HepG2 (cell line): ENCODE measurements around the gene PHF19. TPM values are rescaled to one million over a fixed set of nuclear protein-coding genes. Genes with fewer than 3 reads are reported as not detected.

Experiments used
- ATAC-seq: fragments of 200-7000 bp; cut with Tn5 transposase; 3 replicates; pipeline ENCODE4 v1.9.1; 2020; ENCODE audit warnings: mild to moderate bottlenecking, moderate library complexity
- BruUV-seq: library from RNA; stranded (reverse); fragments of 400-500 nt; replicated peaks from 2 replicates; lab custom pipeline; 2021; lab: Mats Ljungman, UMichigan
- CTCF ChIA-PET: fragments of 300-600 bp; formaldehyde crosslinking; extraction: SDS; loops from one replicate; lab custom pipeline; 2021; ENCODE audit warnings: low total read pairs, inconsistent platforms, low intra/inter-chr PET ratio; lab: Yijun Ruan, JAX
- POLR2A ChIA-PET: fragments of 350-600 bp; sonication (Branson Sonifier 250); formaldehyde crosslinking; loops from one replicate; lab custom pipeline; 2020; ENCODE audit warnings: antibody characterized with exemption, inconsistent platforms; lab: Yijun Ruan, JAX
- DNase-seq: peaks from one replicate; pipeline ENCODE4 v3.0.0-alpha.2; 2015; ENCODE audit warnings: low spot score
- FAIRE-seq: peaks from 3 replicates; lab custom pipeline; 2011; peaks lifted over from hg19 to GRCh38; lab: Jason Lieb, UNC
- H2AFZ ChIP-seq: one replicate; pipeline ENCODE4 v1.6.1; 2011; ENCODE audit warnings: low read length, inconsistent platforms
- H3K27ac ChIP-seq: fragments of 300-600 bp; 3 replicates; pipeline ENCODE4 v1.8.0; 2011; ENCODE audit warnings: mixed run types, mild to moderate bottlenecking, mixed read lengths, low read length, inconsistent platforms; ENCODE audit not compliant: insufficient read depth; ENCODE audit errors: extremely low read length
- H3K27me3 ChIP-seq, 2 experiments: fragments of 200-600 bp in 1 of 2; 2 replicates in 1 of 2; 3 replicates in 1 of 2; pipeline versions ENCODE4 v1.6.0 to v1.8.0; 2011; ENCODE audit warnings: low read length in 2 of 2, mild to moderate bottlenecking in 2 of 2, moderate library complexity in 2 of 2, inconsistent platforms in 1 of 2; ENCODE audit not compliant: insufficient read depth in 2 of 2, control insufficient read depth in 1 of 2
- H3K36me3 ChIP-seq, 2 experiments: fragments of 200-600 bp in 1 of 2; replicated peaks in 1 of 2; 2 replicates in 1 of 2; 3 replicates in 1 of 2; pipeline versions ENCODE4 v1.5.1 to v1.8.0; 2011; ENCODE audit warnings: low read length in 2 of 2, inconsistent platforms in 1 of 2; ENCODE audit not compliant: insufficient read depth in 2 of 2, control insufficient read depth in 1 of 2
- H3K4me1 ChIP-seq: 2 replicates; pipeline ENCODE4 v1.5.1; 2012; ENCODE audit warnings: low read length, inconsistent platforms; ENCODE audit not compliant: insufficient read depth
- H3K4me2 ChIP-seq: 2 replicates; pipeline ENCODE4 v1.6.0; 2011; ENCODE audit warnings: low read depth, low read length, inconsistent platforms
- H3K4me3 ChIP-seq, 3 experiments: fragments of 200-600 bp in 1 of 3; sonication (generic), shearing (Covaris generic) in 1 of 3; replicated peaks in 1 of 3; 2 replicates each; pipeline ENCODE4 v1.5.1; 2011 to 2016; ENCODE audit warnings: low read length in 3 of 3, inconsistent platforms in 2 of 3, low read depth in 2 of 3, mild to moderate bottlenecking in 2 of 3, control low read depth in 1 of 3, mixed read lengths in 1 of 3; ENCODE audit not compliant: insufficient read depth in 1 of 3
- H3K79me2 ChIP-seq: one replicate; pipeline ENCODE4 v1.6.1; 2011; ENCODE audit warnings: low read length, inconsistent platforms; ENCODE audit not compliant: insufficient read depth
- H3K9ac ChIP-seq: 2 replicates; pipeline ENCODE4 v1.6.0; 2011; ENCODE audit warnings: mild to moderate bottlenecking, low read depth, low read length, inconsistent platforms; ENCODE audit not compliant: insufficient read depth
- H3K9me3 ChIP-seq: 2 replicates; pipeline ENCODE4 v1.5.1; 2012; ENCODE audit warnings: mild to moderate bottlenecking, low read length
- H4K20me1 ChIP-seq: 2 replicates; pipeline ENCODE4 v1.6.0; 2011; ENCODE audit warnings: inconsistent platforms, mild to moderate bottlenecking, low read length, moderate library complexity; ENCODE audit not compliant: insufficient read depth
- ARHGAP35 ChIP-seq: sonication (generic); formaldehyde crosslinking; IDR thresholded peaks from 2 replicates; pipeline ENCODE4 v1.9.0; 2022; ENCODE audit warnings: mild to moderate bottlenecking, inconsistent platforms, moderate library complexity, missing genetic modification reagents, borderline replicate concordance
- HMGA1 ChIP-seq: sonication (generic); formaldehyde crosslinking; conservative IDR thresholded peaks from 2 replicates; pipeline ENCODE4 v1.4.0; 2020; ENCODE audit warnings: missing genetic modification reagents
- HNRNPUL1 ChIP-seq: fragments of 200-400 bp; formaldehyde crosslinking; IDR thresholded peaks from 2 replicates; pipeline ENCODE4 v1.6.1; 2017; ENCODE audit warnings: low read depth, mild to moderate bottlenecking, low read length, moderate library complexity
- MXD4 ChIP-seq: IDR thresholded peaks from 2 replicates; pipeline ENCODE4 v1.6.1; 2016; ENCODE audit warnings: mild to moderate bottlenecking, missing biosample characterization, missing genetic modification reagents
- PHF5A ChIP-seq: IDR thresholded peaks from one replicate; pipeline ENCODE4 v1.6.1; 2018; ENCODE audit warnings: low read depth, missing genetic modification reagents; ENCODE audit not compliant: unreplicated experiment
- RARA ChIP-seq: IDR thresholded peaks from 2 replicates; pipeline ENCODE4 v1.6.1; 2016; ENCODE audit warnings: missing genetic modification reagents, missing compliant biosample characterization
- REST ChIP-seq, 2 experiments: IDR thresholded peaks; 2 replicates each; pipeline ENCODE4 v1.6.1; 2011 to 2012; ENCODE audit warnings: low read length in 2 of 2, borderline replicate concordance in 1 of 2, low read depth in 1 of 2, mild to moderate bottlenecking in 1 of 2, moderate library complexity in 1 of 2
- TP53 ChIP-seq: sonication (generic); formaldehyde crosslinking; conservative IDR thresholded peaks from 2 replicates; pipeline ENCODE4 v1.4.0; 2020; ENCODE audit warnings: missing genetic modification reagents
- TSC22D2 ChIP-seq: sonication (generic); formaldehyde crosslinking; IDR thresholded peaks from 2 replicates; pipeline ENCODE4 v1.5.1; 2020; ENCODE audit warnings: missing genetic modification reagents, mild to moderate bottlenecking, borderline replicate concordance
- ZBTB42 ChIP-seq: sonication (generic); formaldehyde crosslinking; IDR thresholded peaks from 2 replicates; pipeline ENCODE4 v1.5.0; 2020; ENCODE audit warnings: mild to moderate bottlenecking, missing genetic modification reagents
- ZFP36 ChIP-seq: fragments of 150-350 bp; IDR thresholded peaks from 2 replicates; pipeline ENCODE4 v1.6.1; 2018; ENCODE audit warnings: borderline replicate concordance, low read length, low read depth; ENCODE audit not compliant: partially characterized antibody
- ZNF136 ChIP-seq: sonication (generic); formaldehyde crosslinking; IDR thresholded peaks from 2 replicates; pipeline ENCODE4 v1.8.1; 2022; ENCODE audit warnings: low read depth, mild to moderate bottlenecking, moderate library complexity, missing genetic modification reagents
- ZNF292 ChIP-seq: sonication (generic); formaldehyde crosslinking; IDR thresholded peaks from 2 replicates; pipeline ENCODE4 v1.8.1; 2022; ENCODE audit warnings: mild to moderate bottlenecking, low read depth, missing genetic modification reagents, borderline replicate concordance
- ZNF337 ChIP-seq: sonication (generic); formaldehyde crosslinking; IDR thresholded peaks from 2 replicates; pipeline ENCODE4 v1.5.1; 2020; ENCODE audit warnings: missing genetic modification reagents, low read depth, mild to moderate bottlenecking, borderline replicate concordance
- ZNF83 ChIP-seq: sonication (generic); formaldehyde crosslinking; IDR thresholded peaks from 2 replicates; pipeline ENCODE4 v1.4.0; 2020; ENCODE audit warnings: missing genetic modification reagents, mild to moderate bottlenecking, borderline replicate concordance
- ZUFSP ChIP-seq: sonication (generic); formaldehyde crosslinking; IDR thresholded peaks from 2 replicates; pipeline ENCODE4 v1.9.0; 2021; ENCODE audit warnings: missing genetic modification reagents, mild to moderate bottlenecking, borderline replicate concordance
- whole genome bisulfite sequencing: methylation state at CpG from one replicate; pipeline ENCODE4 v1.1.6; 2017; ENCODE audit warnings: low lambda C conversion rate; 5-methylcytosine and 5-hydroxymethylcytosine counted together
- in situ Hi-C: cut with HindIII; loops from 2 replicates; pipeline ENCODE4 v1.10.0; 2017; ENCODE audit warnings: low pct_unique_long_range_greater_than_20kb; ENCODE audit not compliant: extremely low pct_ligation_motif_present
- intact Hi-C: fragments of 100-400 bp; cut with micrococcal nuclease; formaldehyde crosslinking; loops from one replicate; pipeline ENCODE4 v1.10.0; 2022; ENCODE audit not compliant: unreplicated experiment
- polyA plus RNA-seq, 8 experiments: library from polyadenylated mRNA; depleted of rRNA in 3 of 8; stranded (reverse) in 7 of 8; unstranded in 1 of 8; fragments of >200 nt; fragmentation: Illumina TruSeq in 4 of 8; extraction: Trizol in 4 of 8; gene quantifications; 2 replicates each; pipeline versions ENCODE4 v1.2.1 to v1.2.3, GENCODE V29; 2011 to 2016; ENCODE audit warnings: low read depth in 4 of 8, missing spikeins in 1 of 8, mixed read lengths in 1 of 8; ENCODE audit not compliant: insufficient read depth in 1 of 8
- total RNA-seq, 5 experiments: library from RNA; depleted of rRNA; stranded (reverse); fragments of >200 nt; fragmentation: Illumina TruSeq; extraction: Trizol; gene quantifications; 2 replicates each; pipeline ENCODE4 v1.2.3, GENCODE V29; 2016; ENCODE audit warnings: low read depth in 1 of 5

Gene PHF19
- total and polyA plus RNA-seq, 2 of the 13 experiments (the other 11 are each of a cell fraction or from before 2014, with no cell fraction given) = 29.7 to 41.3 TPM

GRCh38 chr9:120900824-120901223 lies 23.8 kb upstream of the PHF19 start (continued):
- TF ChIP-seq REST (IDR thresholded peaks at IDR 0.05; ENCODE audit: borderline replicate concordance in 1 of 2, low read depth in 1 of 2, low read length in 2 of 2) (no peak), TP53 (no peak), MXD4 (CRISPR knock-in tag) (no peak), ZBTB42 (no peak)

GRCh38 chr9:120899490-120900068 lies 22.6 kb upstream of the PHF19 start:
- Histone ChIP-seq H3K4me3 (no peak overlapping the region), H3K36me3 (no peaks in the 10 kb centered on the region), H3K27me3 (peaks cover 0 to 18% of the 10 kb centered on the region in 2 experiments; a peak in 2 of 5 replicates), H3K9ac (no peak overlapping the region), H2AFZ (no peak overlapping the region), H3K4me1 (peaks cover 6% of the 10 kb centered on the region), H3K4me2 (no peak overlapping the region), H3K9me3 (no peaks in the 10 kb centered on the region), H3K79me2 (no peaks in the 10 kb centered on the region), H4K20me1 (no peaks in the 10 kb centered on the region), H3K27ac (no peak overlapping the region)
- BruUV-seq = no TSS peak
- in situ Hi-C loops = no loop called here
- FAIRE-seq = no peak
- ATAC-seq = no peak
- CTCF ChIA-PET = no interaction called here
- WGBS = 62% methylated on average over 6 of the region's 6 CpGs
- intact Hi-C loops = no loop called here
- DNase-seq = no peak
- POLR2A ChIA-PET = no interaction called here
- TF ChIP-seq TSC22D2 (CRISPR knock-in tag) = no peak
- no peak for TF ChIP-seq ZFP36
- TF ChIP-seq ZNF292 = no peak
- TF ChIP-seq ZNF136 (CRISPR knock-in tag) = no peak
- TF ChIP-seq ZNF337 (CRISPR knock-in tag) = no peak
- TF ChIP-seq ZNF83 (CRISPR knock-in tag) = no peak
- TF ChIP-seq RARA (CRISPR knock-in tag) = no peak
- TF ChIP-seq ZUFSP (CRISPR knock-in tag) = no peak
- no peak for TF ChIP-seq PHF5A (CRISPR knock-in tag)
- no peak for TF ChIP-seq HNRNPUL1
- no peak for TF ChIP-seq HMGA1
- TF ChIP-seq ARHGAP35 (CRISPR knock-in tag) = no peak
